Measurements from ENCODE around the gene COA8.

COA8 gene

GRCh38 chr14:103562429-103563225, at the start of gene COA8, which contains the start of gene BAG5:
Gene COA8, plus strand, starts transcription at chr14:103562960. Its CDS starts 42 bp downstream, at chr14:103563002.
Gene BAG5, minus strand, starts transcription at chr14:103562657. Its CDS starts 1,493 bp downstream, at chr14:103561164.
- peak; percentile 76 to 85 (median 78) for DNase-seq (ENCODE audit: low read depth in 3 of 3)

- DNase-seq (ENCODE audit: low read depth in 3 of 3) = no peak
These were observed 48.0 kb upstream of the COA8 start for GRCh38 chr14:103514596-103515421.

- no peak for DNase-seq (ENCODE audit: low read depth in 3 of 3)
These were observed 46.2 kb upstream of the COA8 start for GRCh38 chr14:103516426-103517173.

- DNase-seq (ENCODE audit: low read depth in 3 of 3) = no peak
These were observed 45.6 kb upstream of the COA8 start for GRCh38 chr14:103517174-103517566.

GRCh38 chr14:103517721-103518421, 44.9 kb upstream of the COA8 start:
- DNase-seq (ENCODE audit: low read depth in 3 of 3) = no peak

GRCh38 chr14:103518422-103519042, 44.2 kb upstream of the COA8 start:
- DNase-seq (ENCODE audit: low read depth in 3 of 3) = peak; percentile 19 to 59 (median 39)

GRCh38 chr14:103519043-103519836, 43.5 kb upstream of the COA8 start:
- no peak for DNase-seq (ENCODE audit: low read depth in 3 of 3)

- no peak for DNase-seq (ENCODE audit: low read depth in 3 of 3)
These were observed 42.9 kb upstream of the COA8 start for GRCh38 chr14:103519837-103520212.

- no peak for DNase-seq (ENCODE audit: low read depth in 3 of 3)
These were observed 42.5 kb upstream of the COA8 start for GRCh38 chr14:103520269-103520656.

- peak in 2 of 3 donors; percentile 16 to 43 for DNase-seq (ENCODE audit: low read depth in 3 of 3)
These were observed 41.9 kb upstream of the COA8 start for GRCh38 chr14:103520657-103521437.

- DNase-seq (ENCODE audit: low read depth in 3 of 3) = no peak
These were observed 41.3 kb upstream of the COA8 start for GRCh38 chr14:103521438-103521950.

- DNase-seq (ENCODE audit: low read depth in 3 of 3) = no peak
These were observed 40.7 kb upstream of the COA8 start for GRCh38 chr14:103521951-103522563.

- no peak for DNase-seq (ENCODE audit: low read depth in 3 of 3)
These were observed 39.8 kb upstream of the COA8 start, which contains the start of gene CKB for GRCh38 chr14:103522649-103523574. Gene CKB, minus strand, starts transcription at chr14:103522830. Its CDS starts 337 bp downstream, at chr14:103522493.

GRCh38 chr14:103523575-103523954, 39.2 kb upstream of the COA8 start:
- no peak for DNase-seq (ENCODE audit: low read depth in 3 of 3)

- no peak for DNase-seq (ENCODE audit: low read depth in 3 of 3)
These were observed 38.5 kb upstream of the COA8 start for GRCh38 chr14:103524002-103524935.
